NCI-H1417 treated with DMSO at 0.1 percent for 48 hours (cell line): ENCODE measurements around the gene KLHL2.
"Not testable (repeated sequence)": the region's sequence is repeated elsewhere in the genome, so short reads cannot be mapped to it uniquely, and the experiment has no call there.

ENCODE experiments used
- DNase-seq: peaks from one replicate; lab custom pipeline; 2025; lab: John Stamatoyannopoulos, UW

Gene KLHL2

GRCh38 chr4:165203541-165204461, 3.6 kb upstream of the KLHL2 start:
- DNase-seq: no peak

GRCh38 chr4:165204462-165204830, 2.9 kb upstream of the KLHL2 start:
- DNase-seq: no peak

- DNase-seq: no peak
These were observed 338 bp upstream of the KLHL2 start for GRCh38 chr4:165207016-165207430.

- DNase-seq: no peak
These were observed 876 bp downstream of the KLHL2 start for GRCh38 chr4:165208221-165208652.

GRCh38 chr4:165208741-165209388, 1.5 kb downstream of the KLHL2 start:
- no peak for DNase-seq

GRCh38 chr4:165209796-165210195, 2.4 kb downstream of the KLHL2 start:
- no peak for DNase-seq

GRCh38 chr4:165210566-165210965, 3.2 kb downstream of the KLHL2 start:
- no peak for DNase-seq

- not testable (repeated sequence) for DNase-seq
These were observed 5.3 kb downstream of the KLHL2 start for GRCh38 chr4:165212647-165213046.

- DNase-seq: not testable (repeated sequence)
These were observed 6.0 kb downstream of the KLHL2 start for GRCh38 chr4:165213404-165213803.

GRCh38 chr4:165213991-165214709, 6.8 kb downstream of the KLHL2 start:
- DNase-seq: not testable (repeated sequence)

- DNase-seq: not testable (repeated sequence)
These were observed 7.8 kb downstream of the KLHL2 start for GRCh38 chr4:165215034-165215751.

GRCh38 chr4:165215761-165216487, 8.6 kb downstream of the KLHL2 start:
- DNase-seq: not testable (repeated sequence)

GRCh38 chr4:165217325-165217724, 10.0 kb downstream of the KLHL2 start:
- no peak for DNase-seq

GRCh38 chr4:165221306-165221705, 13.9 kb downstream of the KLHL2 start:
- DNase-seq: not testable (repeated sequence)

- not testable (repeated sequence) for DNase-seq
These were observed 14.8 kb downstream of the KLHL2 start for GRCh38 chr4:165221993-165222650.

- DNase-seq: no peak
These were observed 15.3 kb downstream of the KLHL2 start for GRCh38 chr4:165222651-165222994.

- not testable (repeated sequence) for DNase-seq
These were observed 20.0 kb downstream of the KLHL2 start for GRCh38 chr4:165227401-165227800.

GRCh38 chr4:165229490-165230200, 22.3 kb downstream of the KLHL2 start:
- DNase-seq: not testable (repeated sequence)

- DNase-seq: not testable (repeated sequence)
These were observed 25.5 kb downstream of the KLHL2 start for GRCh38 chr4:165232623-165233433.
